GM11168 (cell line): Measurements from ENCODE around the gene GTF2F2.

Experiments used
- in situ Hi-C: fragments of 300-500 bp; cut with MboI; formaldehyde crosslinking; loops from one replicate; pipeline ENCODE4 v1.12.0; 2022; ENCODE audit warnings: low sequenced_read_pairs; ENCODE audit not compliant: unreplicated experiment

GTF2F2 gene

GRCh38 chr13:45120967-45121831 is 889 bp downstream of the GTF2F2 start:
- in situ Hi-C loops: no loop called here

- in situ Hi-C loops: no loop called here
These were observed 2.6 kb downstream of the GTF2F2 start for GRCh38 chr13:45122941-45123340.

- in situ Hi-C loops: no loop called here
These were observed 12.2 kb downstream of the GTF2F2 start for GRCh38 chr13:45132369-45133064.

DNA sequence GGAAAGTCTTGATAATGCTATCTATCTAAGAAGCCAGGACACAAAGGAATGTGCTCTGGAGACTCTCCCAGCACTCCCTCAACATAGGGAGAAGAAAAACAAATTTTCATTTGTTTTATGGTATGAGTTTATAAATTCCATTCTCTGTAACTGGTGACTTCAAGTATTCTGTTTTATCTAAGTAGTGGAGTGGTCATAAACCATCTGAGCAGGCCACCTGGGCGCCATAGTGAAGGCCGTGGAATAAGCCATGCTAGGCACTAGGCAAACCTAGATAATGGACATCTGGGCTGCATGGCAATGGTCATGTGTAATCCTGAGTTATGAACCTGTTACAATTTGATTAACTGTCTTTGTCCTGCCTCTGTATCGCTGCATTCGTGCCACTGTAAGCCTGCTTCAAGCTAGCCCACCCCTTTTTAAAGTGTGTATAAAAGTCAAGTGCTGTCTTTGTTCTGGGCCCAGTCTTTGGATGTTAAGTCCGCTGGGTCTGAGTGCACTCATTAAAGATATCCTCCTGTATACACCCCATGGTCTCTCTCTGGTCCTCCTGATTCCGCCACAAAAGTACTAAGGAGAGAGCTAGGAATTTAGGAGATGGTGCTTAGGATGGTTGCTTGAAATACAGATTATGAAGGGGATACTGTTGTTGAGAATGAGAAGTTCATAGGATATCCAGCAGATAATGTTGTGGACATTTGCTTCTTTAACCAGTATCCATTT is 13.2 kb downstream of the GTF2F2 start:
- in situ Hi-C loops: no loop called here

DNA sequence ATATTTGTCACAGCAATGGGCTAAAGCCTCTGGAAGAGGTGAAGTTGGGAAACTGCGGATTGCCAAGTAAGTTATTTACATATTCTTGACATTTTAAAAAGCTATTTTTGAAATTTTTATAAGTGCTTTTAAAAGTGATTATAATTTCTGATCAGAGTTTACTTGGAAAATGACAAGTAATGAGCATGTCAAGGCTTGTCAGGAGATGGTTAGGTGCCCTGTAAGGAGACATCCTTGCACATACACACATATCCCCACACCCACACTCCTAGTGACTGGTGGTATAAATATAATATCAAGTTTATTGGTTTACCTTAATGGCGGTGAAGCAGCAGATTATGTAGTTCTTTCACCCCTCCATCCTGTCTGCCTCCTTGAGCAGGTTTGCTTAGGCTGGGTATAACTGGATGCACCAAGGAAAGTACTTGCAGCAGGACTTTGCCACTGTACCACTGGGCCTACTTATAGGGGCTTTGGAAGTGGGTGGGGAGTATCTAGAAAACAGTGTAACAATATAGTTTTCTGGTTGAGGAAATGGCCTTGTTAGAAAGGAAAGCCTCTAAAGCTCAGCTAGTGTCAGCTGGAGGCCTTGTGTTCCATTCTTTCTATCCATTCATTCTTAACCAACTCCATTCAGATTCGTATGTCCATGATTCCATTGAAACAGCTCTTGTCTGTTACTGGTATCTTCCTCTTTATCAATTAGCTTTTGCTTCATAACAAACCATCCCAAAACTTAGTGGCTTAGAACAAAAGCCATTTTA is 16.6 kb downstream of the GTF2F2 start:
- in situ Hi-C loops: no loop called here

DNA sequence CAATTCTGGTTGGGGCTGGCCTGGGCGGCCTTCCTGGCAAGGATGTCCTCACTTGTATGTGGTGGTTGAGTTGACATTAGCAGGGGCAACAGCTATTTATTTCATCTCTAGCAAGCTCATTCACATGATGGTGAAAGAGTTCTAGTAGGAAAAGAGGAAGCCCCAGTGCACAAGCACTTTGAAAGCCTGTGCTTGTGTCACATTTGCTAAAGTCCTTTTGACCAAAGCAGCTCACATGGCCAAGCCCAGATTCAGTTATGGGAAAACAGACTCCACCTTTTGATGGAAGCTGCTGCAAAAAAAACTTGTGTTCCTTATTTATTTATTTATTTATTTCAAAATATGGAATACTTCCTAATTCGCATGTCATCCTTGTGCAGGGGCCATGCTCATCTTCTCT is 17.2 kb downstream of the GTF2F2 start:
- in situ Hi-C loops: no loop called here

GRCh38 chr13:45138282-45138681 is 18.0 kb downstream of the GTF2F2 start:
- in situ Hi-C loops: no loop called here

- in situ Hi-C loops: no loop called here
These were observed 21.1 kb downstream of the GTF2F2 start for GRCh38 chr13:45141369-45141768.

DNA sequence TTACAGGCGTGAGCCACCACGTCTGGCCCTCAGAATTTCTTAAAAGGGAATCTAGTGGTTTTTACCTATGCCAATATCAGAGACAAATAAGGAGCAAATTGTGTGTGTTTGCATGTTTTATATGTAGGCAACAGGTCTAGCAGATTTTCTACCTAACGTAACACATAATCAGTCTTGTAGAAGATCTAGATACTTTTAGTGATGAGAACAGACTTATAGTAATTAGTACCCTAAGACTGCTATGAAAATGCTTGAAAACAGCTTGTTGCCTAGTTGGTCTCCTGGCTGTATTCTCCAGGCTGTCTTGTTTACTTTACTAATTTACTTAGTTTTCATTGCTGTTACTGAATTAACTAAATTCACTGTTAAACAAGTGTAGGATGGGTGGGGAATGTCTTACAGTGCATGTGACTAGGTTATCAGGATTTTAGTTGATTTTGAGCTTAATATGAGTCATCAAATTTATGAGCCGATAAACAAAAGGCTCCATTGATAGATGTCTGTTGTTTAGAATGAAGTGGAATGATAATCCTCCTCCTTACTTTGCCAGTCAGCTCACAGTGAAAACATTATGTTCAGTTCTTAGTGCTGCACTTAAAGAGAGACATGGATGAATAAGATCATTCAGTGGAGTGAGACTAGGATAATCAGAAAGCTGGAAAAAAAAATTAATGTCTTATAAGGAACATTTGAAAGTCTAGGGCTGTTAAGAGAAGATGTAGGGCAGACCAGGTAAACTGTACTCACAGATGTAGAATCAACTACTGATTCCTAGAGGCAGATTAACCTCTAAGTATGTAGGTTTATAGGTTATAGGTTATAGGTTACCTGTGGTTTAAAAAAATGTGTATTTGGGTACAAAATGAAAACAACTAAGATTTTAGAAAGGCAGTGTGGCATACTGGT is 22.4 kb downstream of the GTF2F2 start:
- in situ Hi-C loops: no loop called here

- in situ Hi-C loops: no loop called here
These were observed 23.0 kb downstream of the GTF2F2 start for GRCh38 chr13:45143346-45143751.

GRCh38 chr13:45149964-45150363 is 29.7 kb downstream of the GTF2F2 start:
- in situ Hi-C loops: no loop called here

DNA sequence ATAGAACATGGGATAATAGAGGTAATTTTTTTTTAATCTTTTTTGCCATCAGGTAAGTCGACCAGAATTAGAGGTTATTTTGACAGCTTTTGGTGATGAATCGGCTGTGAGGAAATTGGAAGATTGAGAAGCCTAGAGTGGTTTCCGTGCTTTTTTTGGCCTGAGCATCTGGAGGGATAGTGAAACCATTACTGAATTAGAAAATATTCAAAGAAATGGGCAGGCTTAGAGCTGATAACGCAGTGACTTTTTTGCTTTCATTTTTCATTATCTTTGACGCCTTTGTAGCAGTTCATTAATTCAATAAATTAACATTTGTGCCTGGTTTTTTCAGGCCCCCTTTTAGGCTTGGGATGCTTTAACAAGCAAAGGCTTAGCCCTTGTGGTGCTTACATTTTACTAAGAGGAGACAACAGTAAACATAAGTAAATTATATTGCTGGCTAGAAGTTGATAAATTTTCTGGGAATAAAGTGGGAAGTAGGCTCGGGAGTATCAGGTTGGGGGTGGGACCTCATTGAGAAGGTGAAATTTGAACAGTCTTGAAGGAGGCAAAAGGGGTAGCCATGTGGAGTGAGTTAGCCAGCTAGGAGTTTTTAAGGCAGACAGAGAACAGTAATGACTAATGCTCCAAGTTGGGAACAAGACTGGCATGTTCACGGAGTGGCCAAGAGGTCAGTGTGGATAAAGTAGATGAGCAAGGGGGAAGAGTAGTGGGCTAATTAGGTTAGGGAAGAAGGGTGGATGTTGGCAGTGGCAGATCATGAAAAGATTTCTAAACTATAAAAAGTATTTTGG is 36.5 kb downstream of the GTF2F2 start:
- in situ Hi-C loops: no loop called here

- in situ Hi-C loops: no loop called here
These were observed 41.9 kb downstream of the GTF2F2 start for GRCh38 chr13:45162194-45162593.

- in situ Hi-C loops: no loop called here
These were observed 42.5 kb downstream of the GTF2F2 start for GRCh38 chr13:45162821-45163220.

DNA sequence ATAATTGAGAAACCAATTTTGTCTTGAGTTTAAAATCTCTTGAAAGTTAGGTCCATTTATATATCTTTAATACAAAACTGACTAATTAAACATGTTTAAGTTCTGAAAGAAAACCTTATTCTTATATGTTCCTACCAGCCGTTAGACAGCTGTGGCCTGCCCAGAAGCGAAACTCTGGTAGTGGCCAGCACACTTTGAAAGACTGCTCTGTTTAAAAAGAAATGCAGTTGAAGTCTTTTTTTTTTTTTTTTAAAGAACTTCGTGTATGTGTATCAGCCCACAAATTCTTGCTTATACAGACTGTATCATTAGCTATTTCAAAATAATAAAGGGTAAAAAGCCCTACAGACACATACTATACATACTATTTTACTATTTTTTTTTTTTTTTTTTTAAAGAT is 46.5 kb downstream of the GTF2F2 start:
- in situ Hi-C loops: no loop called here

DNA sequence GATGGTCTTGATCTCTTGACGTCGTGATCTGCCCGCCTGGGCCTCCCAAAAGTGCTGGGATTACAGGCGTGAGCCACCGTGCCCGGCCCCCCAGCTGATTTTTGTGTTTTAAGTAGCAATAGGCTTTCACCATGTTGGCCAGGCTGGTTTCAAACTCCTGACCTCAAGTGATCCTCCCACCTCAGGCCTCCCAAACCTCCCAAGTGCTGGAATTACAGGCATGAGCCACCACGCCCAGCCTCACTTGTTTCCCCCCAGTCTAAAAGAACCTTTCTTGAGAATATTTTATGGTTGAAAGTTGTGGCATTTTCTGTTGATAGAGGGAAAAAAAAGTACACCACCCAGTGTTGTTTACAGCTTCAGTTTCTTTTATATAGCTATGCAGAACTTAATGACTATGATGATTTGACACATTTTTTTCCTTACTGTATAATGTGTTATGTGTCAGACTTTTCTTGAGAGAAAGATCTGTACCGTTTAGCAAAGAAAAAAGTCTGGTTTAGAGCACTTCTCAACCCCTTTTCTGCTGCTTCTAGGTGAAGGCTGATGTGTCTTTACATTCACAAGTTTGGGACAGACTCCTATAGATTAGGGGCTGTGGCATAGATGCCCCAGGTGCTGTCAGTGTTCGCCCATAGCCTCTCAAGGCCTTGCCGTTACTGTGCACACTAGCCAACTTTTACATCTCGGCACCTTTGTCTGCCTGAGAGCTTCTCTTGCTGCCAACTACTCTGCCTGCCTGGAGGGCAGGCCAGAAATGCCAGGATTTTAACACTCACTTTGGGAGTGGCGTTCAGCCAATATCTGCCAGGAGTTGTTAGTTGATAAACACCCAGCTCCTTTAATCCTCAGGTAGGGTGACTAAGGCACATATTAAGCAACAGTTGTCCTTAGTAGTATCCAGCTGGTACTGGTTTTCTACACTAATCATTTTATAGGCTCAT is 47.6 kb downstream of the GTF2F2 start:
- in situ Hi-C loops: no loop called here

DNA sequence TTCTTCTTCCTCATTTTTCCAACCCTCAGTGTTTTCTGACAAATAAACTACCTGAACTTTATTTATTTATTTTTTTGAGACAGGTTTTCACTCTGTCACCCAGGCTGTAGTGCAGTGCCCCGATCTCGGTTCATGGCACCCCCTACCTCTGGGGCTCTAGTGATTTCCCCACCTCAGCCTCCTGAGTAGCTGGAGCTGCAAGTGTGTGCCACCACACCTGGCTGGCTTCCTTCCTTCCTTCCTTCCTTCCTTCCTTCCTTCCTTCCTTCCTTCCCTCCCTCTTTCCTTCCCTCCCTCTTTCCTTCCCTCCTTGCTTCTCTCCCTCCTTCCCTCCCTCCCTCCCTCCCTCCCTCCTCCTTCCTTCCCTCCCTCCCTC is 48.2 kb downstream of the GTF2F2 start:
- in situ Hi-C loops: no loop called here

- in situ Hi-C loops: no loop called here
These were observed 54.2 kb downstream of the GTF2F2 start for GRCh38 chr13:45174478-45174877.
